GM21423 (cell line): ENCODE results near the gene LIPE.
"Not testable (repeated sequence)": the region's sequence is repeated elsewhere in the genome, so short reads cannot be mapped to it uniquely, and the experiment has no call there.

Experiments
- ATAC-seq: cut with Tn5 transposase; IDR thresholded peaks from one replicate; pipeline ENCODE4 v1.9.1; 2021; ENCODE audit warnings: mild to moderate bottlenecking, moderate library complexity; ENCODE audit not compliant: unreplicated experiment

LIPE gene

GRCh38 chr19:42427313-42427712 lies at the start of gene LIPE:
TSS of gene LIPE (minus strand) at chr19:42427388. CDS start at chr19:42427149, 239 bp downstream.
- ATAC-seq, result no peak

GRCh38 chr19:42475366-42475765 lies 48.2 kb upstream of the LIPE start:
- ATAC-seq, result no peak

GRCh38 chr19:42474743-42475142 lies 47.6 kb upstream of the LIPE start:
- ATAC-seq, result no peak

- no peak for ATAC-seq
Measured at GRCh38 chr19:42473686-42474085, 46.5 kb upstream of the LIPE start.

GRCh38 chr19:42472402-42473147 lies 45.4 kb upstream of the LIPE start:
- no peak for ATAC-seq

- ATAC-seq, result no peak
Measured at GRCh38 chr19:42471554-42472249, 44.5 kb upstream of the LIPE start.

GRCh38 chr19:42469311-42470235 lies 42.4 kb upstream of the LIPE start:
- no peak for ATAC-seq

- no peak for ATAC-seq
Measured at GRCh38 chr19:42468273-42468796, 41.1 kb upstream of the LIPE start.

- ATAC-seq, result no peak
Measured at GRCh38 chr19:42467183-42467760, 40.1 kb upstream of the LIPE start.

- no peak for ATAC-seq
Measured at GRCh38 chr19:42466521-42467182, 39.5 kb upstream of the LIPE start.

- ATAC-seq, result peak; percentile 75
Measured at GRCh38 chr19:42465827-42466280, 38.7 kb upstream of the LIPE start.

- no peak for ATAC-seq
Measured at GRCh38 chr19:42461700-42462324, 34.6 kb upstream of the LIPE start.

GRCh38 chr19:42461231-42461630 lies 34.0 kb upstream of the LIPE start:
- not testable (repeated sequence) for ATAC-seq

GRCh38 chr19:42459926-42460325 lies 32.7 kb upstream of the LIPE start:
- no peak for ATAC-seq

GRCh38 chr19:42455621-42456081 lies 28.5 kb upstream of the LIPE start:
- ATAC-seq, result no peak

GRCh38 chr19:42455086-42455485 lies 27.9 kb upstream of the LIPE start:
- no peak for ATAC-seq

GRCh38 chr19:42452590-42452989 lies 25.4 kb upstream of the LIPE start:
- ATAC-seq, result no peak

- ATAC-seq, result peak; percentile 87
Measured at GRCh38 chr19:42450314-42450934, 23.2 kb upstream of the LIPE start.

GRCh38 chr19:42448306-42448705 lies 21.1 kb upstream of the LIPE start:
- not testable (repeated sequence) for ATAC-seq
